HS-5 (cell line): Measurements from ENCODE around the gene RABL3.
"Not testable (repeated sequence)": the region's sequence is repeated elsewhere in the genome, so short reads cannot be mapped to it uniquely, and the experiment has no call there.

Experiments used
- DNase-seq: peaks from one replicate; pipeline ENCODE4 v3.0.0-alpha.2; 2012; ENCODE audit warnings: low read depth

RABL3 gene

GRCh38 chr3:120682095-120682681 lies 60.1 kb downstream of the RABL3 start, which contains the start of gene HGD:
HGD (minus strand) TSS chr3:120682239; CDS start chr3:120682111, 128 bp downstream.
- DNase-seq: no peak

GRCh38 chr3:120681506-120682038 lies 60.7 kb downstream of the RABL3 start:
- no peak for DNase-seq

GRCh38 chr3:120681018-120681417 lies 61.3 kb downstream of the RABL3 start:
- no peak for DNase-seq

GRCh38 chr3:120680193-120680894 lies 62.0 kb downstream of the RABL3 start:
- no peak for DNase-seq

DNA sequence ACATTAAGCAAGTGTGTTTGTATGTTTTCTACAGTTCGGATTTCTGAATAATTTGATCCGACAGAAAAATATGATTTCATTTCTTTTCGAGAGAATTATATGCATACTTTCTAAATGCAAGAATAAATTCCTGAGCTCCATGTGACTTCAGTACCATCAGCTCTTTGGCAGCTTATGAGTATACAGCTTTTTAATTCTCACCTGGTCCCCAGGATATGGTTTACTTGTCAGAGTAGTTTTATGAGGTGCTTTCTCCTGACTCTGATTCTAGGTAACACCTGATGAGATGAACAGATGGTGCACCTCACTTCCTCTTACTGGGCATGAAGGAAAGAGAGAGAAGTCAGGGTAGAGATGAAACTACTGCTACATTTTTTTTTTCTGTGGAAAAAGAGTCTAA lies 63.3 kb downstream of the RABL3 start:
- DNase-seq: no peak

DNA sequence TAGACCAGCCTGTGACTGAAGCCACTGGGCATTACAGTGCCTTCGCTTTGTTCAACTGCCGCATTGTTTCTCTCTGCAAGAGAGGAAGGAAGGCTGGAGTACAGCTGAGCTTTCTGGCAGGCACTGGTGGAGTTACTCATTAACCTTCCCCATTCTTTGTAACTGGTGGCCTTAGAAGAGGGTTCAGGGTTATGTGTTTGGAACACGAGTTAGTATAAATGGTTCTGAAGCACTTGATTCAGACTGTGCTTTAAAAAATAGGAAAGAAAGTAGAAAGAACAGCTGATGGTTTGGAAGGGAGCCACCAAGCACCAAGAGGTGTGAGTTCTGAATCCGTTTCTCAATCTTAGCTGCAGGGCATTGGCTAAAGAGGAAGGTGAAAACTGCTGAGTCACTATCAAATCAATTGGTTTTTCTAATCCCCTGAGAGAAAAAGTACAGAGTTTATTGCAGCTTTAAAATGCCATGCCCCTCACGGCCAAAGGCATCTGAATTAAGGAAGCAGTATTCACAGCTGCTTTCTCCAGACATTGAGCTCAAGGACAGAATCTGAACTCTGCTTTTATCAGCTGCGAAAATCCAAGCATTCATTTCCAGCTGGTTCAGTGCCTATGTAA lies 63.9 kb downstream of the RABL3 start:
- peak; percentile 11 for DNase-seq

DNA sequence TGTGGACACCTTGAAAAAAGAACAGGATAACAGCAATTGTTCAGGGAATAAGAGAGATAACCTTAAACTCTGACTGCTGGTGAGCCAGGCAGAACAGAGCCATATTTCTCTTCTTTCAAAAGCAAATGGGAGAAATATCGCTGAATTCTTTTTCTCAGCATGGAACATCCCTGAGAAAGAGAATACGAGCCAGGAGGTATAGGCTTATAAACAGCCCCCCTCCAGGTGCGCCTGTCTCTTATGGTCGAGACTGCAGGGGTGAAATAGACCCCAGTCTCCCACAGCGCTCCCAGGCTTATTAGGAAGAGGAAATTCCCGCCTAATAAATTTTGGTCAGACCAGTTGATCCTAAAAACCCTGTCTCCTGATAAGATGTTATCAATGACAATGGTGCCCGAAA lies 65.1 kb downstream of the RABL3 start:
- DNase-seq: not testable (repeated sequence)

GRCh38 chr3:120673116-120673515 lies 69.2 kb downstream of the RABL3 start:
- no peak for DNase-seq

GRCh38 chr3:120670576-120670975 lies 71.7 kb downstream of the RABL3 start:
- no peak for DNase-seq

DNA sequence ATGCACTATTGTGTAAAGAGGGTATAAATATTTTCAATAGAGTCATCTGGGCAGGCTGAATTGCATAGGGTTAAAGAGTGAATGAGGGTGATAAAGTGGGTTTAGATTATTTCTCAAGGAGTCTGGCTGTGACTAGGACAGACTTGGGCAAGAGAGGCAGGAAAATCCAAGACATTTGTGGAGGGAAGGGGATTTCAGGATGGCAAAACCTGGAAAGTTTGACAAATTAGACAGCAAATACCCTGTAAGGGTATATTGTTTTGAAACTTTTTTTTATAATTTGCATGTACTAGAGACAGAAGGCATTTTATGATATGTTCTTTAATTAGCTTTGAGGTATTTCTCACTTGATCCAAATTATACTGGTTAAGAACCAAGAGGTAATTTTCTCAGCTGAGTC lies 77.4 kb downstream of the RABL3 start:
- no peak for DNase-seq

- DNase-seq: no peak
Measured at GRCh38 chr3:120661945-120662344, 80.4 kb downstream of the RABL3 start.

DNA sequence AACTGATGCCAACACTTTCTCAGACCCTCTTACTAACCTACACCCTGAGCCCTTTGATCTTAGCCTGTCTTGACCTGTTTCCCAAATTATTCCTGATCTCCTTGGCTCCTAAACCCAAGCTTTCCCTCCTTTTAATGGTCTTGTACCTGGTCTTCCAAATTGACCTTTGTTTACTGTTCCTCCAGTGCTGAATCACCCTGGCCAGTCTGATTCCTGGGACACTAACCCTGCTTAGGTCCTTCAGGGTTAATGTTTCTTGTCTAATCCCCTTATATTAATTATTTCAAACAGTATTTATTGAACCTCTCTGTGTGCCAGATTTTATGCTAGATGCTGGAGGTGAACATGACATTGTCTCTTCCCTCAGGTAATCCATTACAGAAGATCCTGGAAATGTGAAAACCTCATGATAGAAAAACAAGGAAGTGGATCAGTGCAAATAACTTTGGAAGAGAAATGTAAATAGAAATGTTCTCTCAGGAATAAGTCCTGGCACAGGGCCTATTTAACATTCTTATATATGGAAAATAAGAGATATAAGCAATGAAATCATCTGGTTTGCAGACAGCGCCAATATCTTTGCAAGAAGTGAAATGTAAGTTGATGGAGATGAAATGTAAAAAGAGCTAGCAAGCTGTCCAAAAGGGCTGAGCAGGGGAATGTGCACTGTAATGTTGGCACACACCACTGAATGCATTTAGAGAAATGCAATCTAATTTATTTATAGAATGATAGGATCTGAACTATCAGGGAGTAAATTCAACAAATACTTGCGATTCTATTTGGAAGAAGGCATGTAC lies 81.0 kb downstream of the RABL3 start:
- no peak for DNase-seq

DNA sequence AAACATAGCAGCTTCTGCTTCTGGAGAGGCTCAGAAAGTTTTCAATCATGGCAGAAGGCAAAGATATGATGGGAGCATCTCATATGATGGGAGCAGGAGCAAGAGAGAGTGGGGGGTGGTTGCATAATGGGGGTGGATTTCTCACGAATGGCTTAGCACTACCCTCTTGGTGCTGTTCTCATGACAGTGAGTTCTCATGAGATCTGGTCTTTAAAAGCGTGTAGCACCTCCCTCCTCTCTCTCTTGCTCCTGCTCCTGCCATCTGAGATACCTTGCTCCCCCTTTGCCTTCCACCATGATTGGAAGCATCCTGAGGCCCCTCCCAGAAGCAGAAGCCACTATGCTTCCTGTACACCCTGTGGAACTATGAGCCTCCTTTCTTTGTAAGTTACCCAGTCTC lies 82.5 kb downstream of the RABL3 start:
- no peak for DNase-seq

GRCh38 chr3:120659285-120659684 lies 83.0 kb downstream of the RABL3 start:
- no peak for DNase-seq

DNA sequence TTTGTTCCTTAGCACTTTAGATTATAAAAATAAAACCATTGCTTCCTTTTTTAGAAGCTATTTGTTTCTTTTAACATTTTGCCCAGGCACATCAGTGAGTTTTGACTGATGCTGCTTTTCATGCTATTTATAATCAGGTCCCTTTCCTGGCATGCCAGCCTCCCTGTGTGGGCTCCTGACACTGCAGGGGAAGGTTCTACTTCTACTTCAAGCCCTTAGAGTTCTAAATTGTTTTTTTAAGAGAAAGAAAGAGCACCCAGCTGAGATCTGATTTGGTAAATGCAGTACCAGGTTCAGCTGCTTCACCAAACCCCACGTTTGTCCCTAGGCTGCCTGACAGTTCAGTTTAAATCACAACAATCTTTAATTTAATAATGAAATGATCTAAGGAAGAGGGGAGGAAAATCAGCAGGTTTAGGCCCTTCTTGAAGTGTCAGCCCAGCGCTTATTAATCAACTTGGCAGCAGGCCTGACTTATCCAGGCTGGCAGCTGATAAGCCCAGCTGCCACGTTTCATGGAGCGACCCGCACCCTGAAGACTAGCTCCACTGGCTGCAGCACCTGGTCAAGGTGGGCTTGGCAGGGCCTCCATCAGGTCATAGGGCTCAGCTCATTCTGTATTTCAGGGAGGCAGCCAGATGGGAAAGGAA lies 89.3 kb downstream of the RABL3 start:
- DNase-seq: no peak

GRCh38 chr3:120652281-120652680 lies 90.0 kb downstream of the RABL3 start:
- DNase-seq: no peak

- DNase-seq: no peak
Measured at GRCh38 chr3:120650311-120650710, 92.0 kb downstream of the RABL3 start.

- DNase-seq: no peak
Measured at GRCh38 chr3:120649830-120650233, 92.5 kb downstream of the RABL3 start.

GRCh38 chr3:120648290-120648689 lies 94.0 kb downstream of the RABL3 start:
- no peak for DNase-seq

- DNase-seq: no peak
Measured at GRCh38 chr3:120646771-120647432, 95.4 kb downstream of the RABL3 start.
